HAP-1 (cell line): Measurements from ENCODE around the gene TWIST2.
A peak's percentile ranks its signal among the peaks of the same experiment; 100 is the strongest.

ENCODE experiments used
- DNase-seq, 2 experiments: peaks; one replicate each; pipeline ENCODE4 v3.0.0-alpha.2; 2016 to 2020; ENCODE audit warnings: low spot score in 2 of 2
- H3K27me3 ChIP-seq: fragments of 250-450 bp; sonication (Bioruptor Pico); 2 replicates; pipeline ENCODE4 v1.5.1; 2020; ENCODE audit warnings: low read depth, mild to moderate bottlenecking, moderate library complexity
- H3K36me3 ChIP-seq: fragments of 250-450 bp; sonication (Bioruptor Pico); replicated peaks from 2 replicates; pipeline ENCODE4 v1.5.1; 2020; ENCODE audit warnings: mild to moderate bottlenecking
- H3K4me1 ChIP-seq: fragments of 250-450 bp; sonication (Bioruptor Pico); 2 replicates; pipeline ENCODE4 v1.5.1; 2020; ENCODE audit warnings: mild to moderate bottlenecking
- H3K4me3 ChIP-seq: fragments of 250-450 bp; sonication (Bioruptor Pico); 2 replicates; pipeline ENCODE4 v1.5.1; 2020; ENCODE audit warnings: mild to moderate bottlenecking, moderate library complexity
- H3K9me3 ChIP-seq: fragments of 250-450 bp; sonication (Bioruptor Pico); 2 replicates; pipeline ENCODE4 v1.5.1; 2020; ENCODE audit warnings: mild to moderate bottlenecking, moderate library complexity
- in situ Hi-C: fragments of 300-500 bp; cut with MboI; formaldehyde crosslinking; loops from 3 replicates; pipeline ENCODE4 v1.14.3; 2020; ENCODE audit warnings: low sequenced_read_pairs, inconsistent platforms, mixed read lengths

Gene TWIST2

DNA sequence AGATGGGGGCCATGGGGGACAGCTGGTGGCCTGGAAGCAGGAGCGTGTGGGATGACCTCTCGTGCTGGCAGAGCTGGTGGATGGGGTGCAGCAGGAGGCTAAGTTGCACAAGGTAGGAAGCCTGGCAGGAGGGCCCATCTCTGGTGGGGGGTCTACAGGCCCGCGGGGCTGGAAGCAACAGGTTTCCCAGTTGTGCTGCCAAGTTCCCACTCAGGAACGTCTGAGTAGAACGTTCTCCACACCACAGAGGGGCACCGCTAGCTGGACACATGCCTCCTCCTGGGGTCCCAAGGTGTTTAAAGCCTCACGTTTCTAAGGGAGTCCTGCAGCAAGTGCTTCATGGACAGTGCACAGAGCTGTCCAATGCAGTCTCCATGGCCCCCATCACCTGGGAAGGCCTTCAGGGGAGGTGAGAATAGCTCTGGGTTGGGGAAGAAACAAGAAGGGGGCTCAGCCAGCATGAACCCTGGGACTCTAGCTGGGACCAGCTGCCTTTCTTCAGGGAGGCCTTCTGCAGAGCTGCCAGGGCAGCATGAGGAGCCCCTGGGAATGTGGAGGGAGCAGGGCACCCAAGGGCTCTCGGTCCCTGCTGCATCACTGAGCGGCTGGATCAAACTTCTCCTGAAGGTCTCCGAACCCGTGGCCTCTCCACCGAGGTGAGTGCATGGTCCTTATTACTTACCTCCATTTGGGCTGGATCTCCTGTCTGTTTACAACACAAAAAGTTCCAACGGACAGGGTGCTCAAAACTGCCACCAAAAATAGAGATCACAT lies 80.0 kb downstream of the TWIST2 start:
- Histone ChIP-seq H3K4me3 (no peak overlapping the region), H3K9me3 (no peaks in the 10 kb centered on the region), H3K36me3 (no peaks in the 10 kb centered on the region), H3K4me1 (no peaks in the 10 kb centered on the region), H3K27me3 (no peaks in the 10 kb centered on the region)
- DNase-seq: no peak
- in situ Hi-C loops: no loop called here

DNA sequence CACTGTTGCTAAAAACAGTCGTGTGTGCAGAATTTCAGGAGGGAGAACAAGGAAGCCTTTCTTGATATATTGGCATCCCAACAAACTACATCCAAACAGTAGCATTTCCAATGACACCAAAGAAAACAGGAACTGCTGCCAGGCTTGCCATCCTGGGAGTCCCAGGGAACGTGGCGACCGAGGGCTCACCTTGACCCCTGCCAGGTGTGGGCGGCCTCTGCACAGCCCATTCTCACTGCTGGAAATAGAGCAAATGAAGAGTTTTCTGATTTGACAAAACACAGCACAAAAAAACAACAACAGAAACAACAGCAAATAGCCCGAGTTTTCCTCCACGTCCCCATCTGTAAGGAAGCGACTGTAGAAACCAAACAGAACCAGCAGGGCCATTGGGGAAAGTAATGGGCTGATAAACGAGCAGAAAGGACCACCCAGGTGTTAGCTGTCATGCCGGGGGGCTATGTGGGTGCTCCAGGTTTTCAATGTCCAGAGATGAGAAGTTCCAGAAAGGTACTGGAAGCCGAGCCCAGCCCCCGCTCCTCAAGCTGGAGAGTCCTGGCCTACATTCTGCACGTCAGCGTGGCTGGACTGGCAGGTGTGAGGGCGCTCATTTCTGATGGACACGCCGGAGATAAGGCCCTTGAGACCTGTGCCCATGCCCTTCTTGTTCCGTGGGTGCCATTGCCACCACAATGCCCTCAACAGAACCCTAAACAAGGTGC lies 80.8 kb downstream of the TWIST2 start:
- in situ Hi-C loops: no loop called here
- H3K4me3 ChIP-seq: no peak overlapping the region
- H3K4me1 ChIP-seq: no peaks in the 10 kb centered on the region
- H3K27me3 ChIP-seq: no peaks in the 10 kb centered on the region
- no peaks in the 10 kb centered on the region for H3K36me3 ChIP-seq
- DNase-seq: no peak
- H3K9me3 ChIP-seq: no peaks in the 10 kb centered on the region

DNA sequence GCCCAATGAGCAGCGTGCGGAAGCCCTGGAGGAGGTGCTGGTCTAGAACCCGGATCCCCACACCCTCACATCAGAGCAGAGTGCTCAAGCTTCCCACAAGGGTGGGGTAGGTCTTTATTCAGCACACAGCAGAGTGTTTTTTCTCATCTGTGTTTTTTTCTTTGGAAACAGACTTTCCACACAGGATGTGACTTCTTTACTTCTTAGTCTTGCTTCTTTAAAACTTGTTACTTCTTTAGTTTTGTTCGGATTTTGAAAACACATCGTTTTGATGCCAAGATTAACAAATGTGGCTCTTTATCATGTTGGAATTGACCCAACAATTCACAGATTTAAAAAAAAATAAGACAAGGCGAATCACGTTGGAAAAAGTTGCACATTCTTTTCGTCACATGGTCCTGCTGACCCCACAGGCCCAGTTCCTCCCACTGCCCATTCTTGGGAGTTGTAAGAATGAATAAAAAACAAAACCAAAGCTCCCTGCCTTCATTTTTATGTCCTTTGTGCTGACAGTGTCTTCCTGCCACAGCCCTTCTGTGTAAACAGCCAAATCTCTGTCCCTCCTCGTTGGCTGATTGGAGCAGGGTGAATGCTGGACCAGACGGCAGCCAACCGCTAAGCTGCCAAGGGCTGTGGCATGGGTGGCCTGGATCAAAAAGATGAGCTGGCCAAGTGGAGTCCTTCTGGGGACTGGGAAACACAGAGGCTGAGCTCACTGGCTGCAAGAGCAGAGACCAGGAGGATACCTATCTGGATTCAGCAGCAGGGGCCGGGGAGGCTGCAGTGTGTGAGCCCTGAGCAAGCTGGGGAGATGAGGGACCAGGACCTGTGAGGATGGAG lies 81.6 kb downstream of the TWIST2 start:
- Histone ChIP-seq H3K9me3 (no peaks in the 10 kb centered on the region), H3K4me1 (no peaks in the 10 kb centered on the region), H3K36me3 (no peaks in the 10 kb centered on the region), H3K4me3 (no peak overlapping the region), H3K27me3 (no peaks in the 10 kb centered on the region)
- peak in 1 of 2 experiments; percentile 2 for DNase-seq
- in situ Hi-C loops: no loop called here

DNA sequence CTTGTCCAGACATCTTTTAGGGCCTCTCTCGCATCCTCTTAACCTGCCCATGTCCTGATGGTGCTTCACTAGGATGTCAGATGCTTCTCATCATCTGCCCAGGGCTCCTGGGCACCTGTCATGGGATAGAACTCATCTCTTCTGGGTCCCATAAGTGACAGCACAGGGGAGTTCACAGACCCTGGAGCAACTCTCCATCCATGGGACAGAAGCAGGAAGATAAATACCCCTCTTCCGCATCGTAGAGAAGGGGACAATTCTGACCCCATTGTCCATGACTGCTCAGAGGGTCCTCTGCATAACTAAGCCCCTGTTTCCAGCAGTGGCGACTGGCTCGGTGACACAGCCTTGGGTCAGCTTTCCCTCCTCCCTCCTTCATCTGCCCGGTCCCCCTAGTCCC lies 82.3 kb downstream of the TWIST2 start:
- Histone ChIP-seq H3K4me3 (no peak overlapping the region), H3K4me1 (no peaks in the 10 kb centered on the region), H3K36me3 (no peaks in the 10 kb centered on the region), H3K27me3 (no peaks in the 10 kb centered on the region), H3K9me3 (no peaks in the 10 kb centered on the region)
- DNase-seq: peak in 1 of 2 experiments; percentile 2
- in situ Hi-C loops: no loop called here

DNA sequence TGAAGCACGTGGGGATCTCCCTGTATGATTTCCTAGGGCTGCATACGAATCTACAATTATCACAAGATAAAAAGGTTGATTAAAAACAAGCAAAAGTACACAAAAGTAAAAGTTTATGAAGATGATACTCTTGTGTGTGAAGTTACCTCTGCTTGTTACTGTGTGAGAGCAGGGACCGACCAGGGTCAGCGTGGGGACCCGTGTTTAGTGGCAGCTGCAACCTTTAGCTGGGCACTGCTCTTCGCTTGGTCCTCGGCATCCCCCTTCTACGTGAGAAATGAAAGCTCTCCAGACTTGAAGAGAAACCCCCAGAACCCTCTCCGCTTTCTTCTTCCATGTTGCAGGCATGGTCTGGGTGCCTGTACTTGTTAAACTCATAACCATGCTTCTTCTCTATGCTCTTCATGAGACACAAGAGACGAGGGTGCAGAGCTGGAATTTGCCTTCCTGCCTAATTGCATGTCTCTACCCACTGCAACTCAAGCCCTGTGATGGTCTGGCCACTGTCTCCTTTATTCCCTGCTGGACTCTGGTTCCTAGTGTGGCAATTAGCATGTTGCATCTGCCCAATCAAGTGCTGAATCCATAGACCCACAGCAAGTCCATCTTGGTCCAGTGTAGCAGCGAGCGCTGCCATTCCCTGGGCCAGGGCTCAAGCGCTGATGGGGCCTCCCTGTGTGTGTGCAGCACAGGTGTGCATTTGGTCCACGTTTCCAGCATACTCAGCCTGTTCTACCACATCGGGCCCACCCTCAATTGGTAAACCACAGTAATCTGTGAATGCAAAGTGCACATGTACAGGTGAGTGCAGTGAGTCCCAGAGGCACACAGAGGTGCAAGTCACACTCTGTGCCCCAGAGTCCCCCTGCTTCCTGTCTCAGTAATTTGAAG lies 88.5 kb downstream of the TWIST2 start:
- Histone ChIP-seq H3K4me3 (no peak overlapping the region), H3K4me1 (no peaks in the 10 kb centered on the region), H3K36me3 (no peaks in the 10 kb centered on the region), H3K27me3 (no peaks in the 10 kb centered on the region), H3K9me3 (no peaks in the 10 kb centered on the region)
- in situ Hi-C loops: no loop called here
- no peak for DNase-seq

DNA sequence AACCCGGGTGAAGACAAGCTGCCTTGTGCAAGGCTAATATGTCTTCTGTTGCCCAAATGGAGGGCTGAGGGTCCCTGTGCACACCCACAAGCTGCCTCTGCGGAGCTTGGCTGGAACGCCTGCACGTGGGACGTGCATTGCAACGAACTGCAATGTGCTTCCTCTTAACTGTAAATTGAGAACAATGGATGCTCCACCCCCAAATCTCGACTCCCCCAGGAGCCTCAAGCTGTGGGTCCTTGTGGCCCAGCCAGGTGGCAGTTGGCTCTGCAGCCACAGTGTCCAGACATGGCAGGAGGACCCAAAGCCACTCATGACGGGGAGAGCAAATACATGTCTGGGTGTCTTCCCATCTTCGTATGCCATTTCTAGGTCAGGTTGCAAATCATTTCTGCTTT lies 90.1 kb downstream of the TWIST2 start:
- H3K27me3 ChIP-seq: no peaks in the 10 kb centered on the region
- no peak for DNase-seq
- H3K4me1 ChIP-seq: no peaks in the 10 kb centered on the region
- no peaks in the 10 kb centered on the region for H3K9me3 ChIP-seq
- no peak overlapping the region for H3K4me3 ChIP-seq
- in situ Hi-C loops: no loop called here
- H3K36me3 ChIP-seq: no peaks in the 10 kb centered on the region

DNA sequence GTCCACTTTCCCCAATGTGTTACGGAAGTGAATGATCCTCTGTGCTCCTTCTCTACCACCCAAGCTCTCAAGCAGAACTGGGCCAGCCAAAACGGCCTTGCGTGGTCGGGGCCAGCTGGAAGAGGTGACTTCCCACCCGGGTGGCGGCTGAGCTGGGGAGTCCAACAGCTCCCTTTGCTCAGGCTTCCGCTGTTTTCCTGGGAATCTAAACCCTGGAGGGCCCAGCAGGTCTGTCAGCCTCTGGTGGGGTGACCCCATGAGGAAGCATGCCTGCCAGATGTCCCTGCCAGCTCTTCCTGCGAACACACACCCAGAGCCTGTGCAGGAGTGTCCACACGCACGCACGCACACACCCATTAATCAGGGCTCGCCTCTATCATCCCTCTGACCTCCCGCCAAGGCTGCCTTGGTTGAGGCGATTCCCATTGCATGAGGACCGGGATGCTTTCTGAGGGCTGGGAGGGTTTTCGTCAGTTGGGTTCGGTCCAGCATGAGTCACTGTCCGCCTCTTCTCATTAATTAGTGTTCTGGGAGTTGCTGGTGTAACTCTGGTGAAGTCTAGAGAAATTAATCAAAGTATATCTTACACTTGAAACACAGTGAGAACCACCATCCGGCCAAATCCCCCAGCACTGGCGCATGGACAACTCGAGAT lies 90.6 kb downstream of the TWIST2 start:
- in situ Hi-C loops: no loop called here
- H3K4me1 ChIP-seq: no peaks in the 10 kb centered on the region
- no peaks in the 10 kb centered on the region for H3K27me3 ChIP-seq
- no peaks in the 10 kb centered on the region for H3K36me3 ChIP-seq
- no peak overlapping the region for H3K4me3 ChIP-seq
- DNase-seq: no peak
- H3K9me3 ChIP-seq: no peaks in the 10 kb centered on the region

DNA sequence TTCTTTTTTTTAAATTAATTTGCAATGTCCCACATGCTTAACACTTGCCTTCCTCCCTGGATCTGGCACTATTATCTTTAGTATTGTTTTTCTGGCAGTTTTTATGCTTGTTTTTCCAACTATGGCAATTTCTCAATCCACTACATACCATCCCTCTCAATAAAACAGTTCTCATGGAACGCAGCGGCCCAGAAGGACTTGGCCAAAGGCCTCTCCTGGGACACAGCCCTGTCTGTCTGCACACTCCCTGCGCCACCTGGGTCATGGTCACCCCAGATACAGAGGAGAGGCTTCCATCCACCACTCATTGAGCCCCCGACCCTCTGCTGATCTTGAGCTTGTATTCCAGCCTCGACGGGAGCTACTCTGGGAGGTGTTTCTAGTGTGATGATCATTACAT lies 91.2 kb downstream of the TWIST2 start:
- DNase-seq: no peak
- Histone ChIP-seq H3K27me3 (no peaks in the 10 kb centered on the region), H3K9me3 (no peaks in the 10 kb centered on the region), H3K36me3 (no peaks in the 10 kb centered on the region), H3K4me1 (no peaks in the 10 kb centered on the region), H3K4me3 (no peak overlapping the region)
- in situ Hi-C loops: no loop called here

DNA sequence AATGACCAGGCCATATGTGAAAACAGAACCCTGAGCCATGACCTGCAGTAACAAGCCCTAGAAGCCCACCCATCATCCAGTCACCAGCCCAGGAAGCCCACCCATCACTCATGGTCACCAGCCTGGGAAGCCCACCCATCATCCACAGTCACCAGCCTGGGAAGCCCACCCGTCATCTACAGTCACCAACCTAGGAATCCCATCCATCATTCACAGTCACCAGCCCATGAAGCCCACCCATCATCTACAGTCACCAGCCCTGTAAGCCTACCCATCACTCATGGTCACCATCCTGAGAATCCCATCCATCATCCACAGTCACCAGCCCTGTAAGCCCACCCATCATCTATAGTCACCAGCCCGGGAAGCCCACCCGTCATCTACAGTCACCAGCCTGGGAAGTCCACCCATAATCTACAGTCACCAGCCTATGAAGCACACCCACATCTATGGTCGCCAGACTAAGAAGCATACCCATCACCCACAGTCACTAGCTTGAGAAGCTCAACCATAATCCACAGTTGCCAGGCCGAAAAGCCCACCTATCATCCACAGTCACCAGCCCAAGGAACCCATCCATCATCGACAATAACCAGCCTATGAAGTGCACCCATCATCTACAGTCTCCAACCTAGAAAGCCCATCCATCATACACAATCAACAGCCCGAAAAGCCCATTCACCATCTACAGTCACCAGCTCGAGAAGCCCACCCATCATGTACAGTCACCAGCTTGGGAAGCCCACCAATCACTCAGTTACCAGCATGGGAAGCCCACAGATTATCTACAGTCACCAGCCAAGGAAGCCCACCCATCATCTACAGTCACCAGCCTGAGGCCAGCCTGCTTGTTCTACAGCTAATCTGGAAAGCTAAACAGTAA lies 91.9 kb downstream of the TWIST2 start:
- no peak for DNase-seq

DNA sequence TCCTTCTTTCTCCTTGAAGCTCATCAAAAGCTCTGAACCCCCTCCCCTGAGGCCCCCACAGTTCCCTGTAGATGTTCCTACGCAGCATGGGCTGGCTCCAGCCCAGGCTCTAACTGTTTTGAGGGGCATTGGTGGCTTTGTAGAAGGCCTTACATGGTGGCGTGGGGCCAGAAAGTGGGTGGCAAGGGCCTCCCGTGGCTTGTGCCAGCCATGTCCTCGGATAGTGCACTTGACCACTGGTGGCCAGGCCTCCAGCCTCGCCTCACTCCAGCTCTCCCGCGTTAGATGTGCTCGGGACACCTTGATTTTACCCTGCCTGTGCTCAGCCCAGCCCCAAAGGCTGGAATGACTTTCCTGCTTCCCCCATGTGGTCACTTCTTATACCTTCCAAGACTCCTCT lies 92.9 kb downstream of the TWIST2 start:
- in situ Hi-C loops: no loop called here
- Histone ChIP-seq H3K4me3 (no peak overlapping the region), H3K36me3 (no peaks in the 10 kb centered on the region), H3K9me3 (no peaks in the 10 kb centered on the region), H3K27me3 (no peaks in the 10 kb centered on the region), H3K4me1 (no peaks in the 10 kb centered on the region)
- no peak for DNase-seq

More for the DNA sequence above, 91.9 kb downstream of the TWIST2 start:
- Histone ChIP-seq H3K36me3 (no peaks in the 10 kb centered on the region), H3K4me1 (no peaks in the 10 kb centered on the region), H3K27me3 (no peaks in the 10 kb centered on the region), H3K4me3 (no peak overlapping the region), H3K9me3 (no peaks in the 10 kb centered on the region)
- in situ Hi-C loops: no loop called here

DNA sequence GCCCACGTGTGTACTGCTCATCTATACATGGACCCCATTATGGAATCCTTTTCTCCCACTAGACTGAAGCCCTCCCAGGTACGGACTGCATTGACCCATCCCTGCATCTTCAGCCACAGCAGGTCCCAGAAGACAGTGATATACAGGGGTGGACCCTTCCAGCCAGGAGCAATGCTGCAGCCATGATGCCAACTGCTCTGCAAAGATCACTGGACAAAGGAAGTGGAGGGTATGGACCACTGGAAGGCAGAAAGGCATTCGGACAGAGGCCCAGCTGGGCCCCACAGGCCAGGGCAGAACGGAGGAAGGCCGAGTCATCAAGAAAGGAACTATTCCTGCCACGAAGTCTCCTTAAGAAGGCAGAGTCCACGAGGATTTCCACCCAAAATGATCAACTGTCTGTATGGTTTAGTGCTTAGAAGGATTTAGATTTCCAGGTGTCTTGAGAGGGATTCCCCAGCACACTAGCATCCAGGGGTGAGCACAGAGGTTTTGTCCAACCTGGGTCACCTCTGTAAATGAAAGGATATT lies 93.4 kb downstream of the TWIST2 start:
- Histone ChIP-seq H3K4me1 (no peaks in the 10 kb centered on the region), H3K4me3 (no peak overlapping the region), H3K27me3 (no peaks in the 10 kb centered on the region), H3K36me3 (no peaks in the 10 kb centered on the region), H3K9me3 (no peaks in the 10 kb centered on the region)
- no peak for DNase-seq
- in situ Hi-C loops: no loop called here
